Heart left ventricle (tissue), 16 donors: ENCODE measurements around the gene C1QTNF2. TPM values are rescaled to one million over a fixed set of nuclear protein-coding genes. Genes with fewer than 3 reads are reported as not detected.

Source experiments
- ATAC-seq, 4 donors: fragments of 200-7000 bp; cut with Tn5 transposase; one replicate each; pipeline ENCODE4 v1.9.1; 2020 to 2022; ENCODE audit warnings: moderate library complexity in 4 of 4, mild to moderate bottlenecking in 3 of 4, moderate number of reproducible peaks in 1 of 4
- DNase-seq, 5 donors: peaks; one replicate each; pipeline ENCODE4 v3.0.0-alpha.2; 2020
- H3K27ac ChIP-seq, 12 donors: fragments of 200-600 bp; sonication (generic) in 4 of 12; one replicate each; pipeline versions ENCODE4 v1.5.0 to v1.8.0; 2016 to 2022; ENCODE audit warnings: mild to moderate bottlenecking in 2 of 12
- H3K27me3 ChIP-seq, 9 donors: fragments of 200-600 bp; sonication (generic) in 2 of 9; one replicate each; pipeline versions ENCODE4 v1.5.1 to v1.8.0; 2016 to 2022; ENCODE audit warnings: mild to moderate bottlenecking in 3 of 9
- H3K36me3 ChIP-seq, 9 donors: fragments of 200-600 bp; sonication (generic) in 2 of 9; one replicate each; pipeline versions ENCODE4 v1.5.0 to v1.8.0; 2018 to 2022; ENCODE audit warnings: mild to moderate bottlenecking in 2 of 9
- H3K4me1 ChIP-seq, 12 donors: fragments of 200-600 bp; sonication (generic) in 4 of 12; one replicate each; pipeline versions ENCODE4 v1.5.0 to v1.8.0; 2016 to 2022; ENCODE audit warnings: mild to moderate bottlenecking in 3 of 12
- H3K4me3 ChIP-seq, 12 donors: fragments of 200-600 bp; sonication (generic) in 4 of 12; one replicate each; pipeline versions ENCODE4 v1.5.0 to v1.8.0; 2017 to 2022; ENCODE audit warnings: mild to moderate bottlenecking in 9 of 12, moderate library complexity in 4 of 12
- H3K9me3 ChIP-seq, 12 donors: fragments of 200-600 bp; sonication (generic) in 4 of 12; one replicate each; pipeline versions ENCODE4 v1.5.0 to v1.8.0; 2016 to 2022; ENCODE audit warnings: mild to moderate bottlenecking in 1 of 12
- POLR2A ChIP-seq, 2 donors: fragments of 450-650 bp; IDR thresholded peaks; one replicate each; pipeline ENCODE4 v1.6.1; 2017; ENCODE audit warnings: antibody characterized with exemption in 2 of 2, mild to moderate bottlenecking in 2 of 2, moderate library complexity in 2 of 2
- WGBS, 4 donors: extraction: QIAGEN DNeasy Blood & Tissue Kit in 2 of 4; methylation state at CpG; one replicate each; pipeline versions ENCODE4 v1.1.5 to v1.1.7; 2013 to 2018; 5-methylcytosine and 5-hydroxymethylcytosine counted together
- intact Hi-C, 10 donors: fragments of 100-400 bp; cut with DNase I; formaldehyde crosslinking; loops; one replicate each; pipeline versions ENCODE4 v1.11.1 to v1.14.2; 2022
- polyA plus RNA-seq, 2 donors: library from polyadenylated mRNA; stranded (reverse); fragments of 200-250 nt; gene quantifications; one replicate each; pipeline ENCODE4 v1.2.3, GENCODE V29; 2013
- total RNA-seq, 9 donors: library from RNA; depleted of rRNA in 2 of 9; stranded (reverse); fragments of >200 nt in 2 of 9; fragmentation: NEBNext Ultra II Directional in 3 of 9; extraction: Animal tissue kit (Norgen Biotek cat#: 25700) in 3 of 9; gene quantifications; one replicate each; pipeline versions ENCODE4 v1.1.0 to v1.2.4, GENCODE V29; 2016 to 2023
- TF ChIP-seq, protein P1 (sequence below), 12 donors: fragments of 200-600 bp; sonication (generic) in 4 of 12; IDR thresholded peaks; one replicate each; pipeline versions ENCODE4 v1.5.0 to v1.8.0; 2018 to 2022; ENCODE audit warnings: antibody characterized with exemption in 12 of 12, mild to moderate bottlenecking in 5 of 12
- donor health status: ischemic (EF 13 %, LVEDD 7.1; RV severe dilation, severe dysfunction).
- donor health status: healthy with polysubstance abuse.
- donor health status: DM: no; HTN: yes; CAD: no.
- donor health status: DM: no; HTN: no; CAD: no.
- donor health status: ischemic (EF 25% LVEDD 6.9; RV normal size, moderate dysfunction).
- donor health status: ischemic (EF 25% LVEDD 5.7; RV mildly dilated, moderate dysfunction).
- donor health status: healthy.
- donor health status: DM: yes; HTN: yes; CAD: no.
- donor health status: ischemic (EF 35%, LVEDD 5.7; RV mildly dilated, moderate dysfunction).
- donor health status: nonischemic (EF 11% LVEDD 7.7; RV severe dilation, severe dysfunction).
- donor health status: DM: yes; HTN: yes; CAD: no.
- donor health status: PGD.
- donor health status: ischemic (EF 29% LVEDD 5.4; RV normal size, mild dysfunction).
- donor health status: nonischemic (EF 23%, LVEDD 6.1; RV moderate dilation, normal function).

Gene C1QTNF2
- total and polyA plus RNA-seq, 11 donors = 0.44 to 1.6 (median 1.0) TPM

DNA sequence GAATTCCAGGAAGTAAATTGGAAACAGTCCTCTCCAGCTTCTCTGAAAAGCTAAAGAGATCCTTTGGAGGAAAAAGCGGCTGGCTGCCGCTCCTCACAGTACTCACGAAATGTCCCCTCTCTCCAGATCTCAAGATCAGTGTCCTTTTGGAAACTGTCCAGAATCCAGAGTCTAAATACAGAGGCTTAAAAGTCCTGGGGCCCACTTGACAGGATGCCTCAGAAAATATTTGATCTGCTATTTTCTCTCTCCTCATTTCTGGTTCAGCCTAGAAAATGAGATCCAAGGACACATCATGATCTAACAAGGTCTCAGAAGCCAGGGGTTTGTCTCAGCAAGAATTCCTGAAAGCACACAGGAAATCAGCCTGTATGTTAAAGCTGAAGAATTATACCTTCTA, 7.2 kb downstream of the C1QTNF2 start:
- Histone ChIP-seq H3K36me3 (no peaks in the 10 kb centered on the region), H3K4me3 (peak overlapping the region in 2 of 12 donors; percentile 9 to 11), H3K27ac (peak overlapping the region in 11 of 12 donors; percentile 24 to 76 (median 59)), H3K9me3 (no peaks in the 10 kb centered on the region), H3K27me3 (no peaks in the 10 kb centered on the region), H3K4me1 (peaks cover 0 to 49% (median 25%) of the 10 kb centered on the region in 12 donors)
- ATAC-seq (peak in 2 of 4 donors; percentile 31 to 44), DNase-seq (no peak)
- intact Hi-C loops = no loop called here
- 36 to 48% (median 42%) methylated on average over 3 of the region's 3 CpGs for WGBS, 4 donors
- TF ChIP-seq POLR2A (IDR thresholded peaks at IDR 0.05) = no peak
- TF ChIP-seq, protein P1, sequence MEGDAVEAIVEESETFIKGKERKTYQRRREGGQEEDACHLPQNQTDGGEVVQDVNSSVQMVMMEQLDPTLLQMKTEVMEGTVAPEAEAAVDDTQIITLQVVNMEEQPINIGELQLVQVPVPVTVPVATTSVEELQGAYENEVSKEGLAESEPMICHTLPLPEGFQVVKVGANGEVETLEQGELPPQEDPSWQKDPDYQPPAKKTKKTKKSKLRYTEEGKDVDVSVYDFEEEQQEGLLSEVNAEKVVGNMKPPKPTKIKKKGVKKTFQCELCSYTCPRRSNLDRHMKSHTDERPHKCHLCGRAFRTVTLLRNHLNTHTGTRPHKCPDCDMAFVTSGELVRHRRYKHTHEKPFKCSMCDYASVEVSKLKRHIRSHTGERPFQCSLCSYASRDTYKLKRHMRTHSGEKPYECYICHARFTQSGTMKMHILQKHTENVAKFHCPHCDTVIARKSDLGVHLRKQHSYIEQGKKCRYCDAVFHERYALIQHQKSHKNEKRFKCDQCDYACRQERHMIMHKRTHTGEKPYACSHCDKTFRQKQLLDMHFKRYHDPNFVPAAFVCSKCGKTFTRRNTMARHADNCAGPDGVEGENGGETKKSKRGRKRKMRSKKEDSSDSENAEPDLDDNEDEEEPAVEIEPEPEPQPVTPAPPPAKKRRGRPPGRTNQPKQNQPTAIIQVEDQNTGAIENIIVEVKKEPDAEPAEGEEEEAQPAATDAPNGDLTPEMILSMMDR (IDR thresholded peaks at IDR 0.05) = no peak

DNA sequence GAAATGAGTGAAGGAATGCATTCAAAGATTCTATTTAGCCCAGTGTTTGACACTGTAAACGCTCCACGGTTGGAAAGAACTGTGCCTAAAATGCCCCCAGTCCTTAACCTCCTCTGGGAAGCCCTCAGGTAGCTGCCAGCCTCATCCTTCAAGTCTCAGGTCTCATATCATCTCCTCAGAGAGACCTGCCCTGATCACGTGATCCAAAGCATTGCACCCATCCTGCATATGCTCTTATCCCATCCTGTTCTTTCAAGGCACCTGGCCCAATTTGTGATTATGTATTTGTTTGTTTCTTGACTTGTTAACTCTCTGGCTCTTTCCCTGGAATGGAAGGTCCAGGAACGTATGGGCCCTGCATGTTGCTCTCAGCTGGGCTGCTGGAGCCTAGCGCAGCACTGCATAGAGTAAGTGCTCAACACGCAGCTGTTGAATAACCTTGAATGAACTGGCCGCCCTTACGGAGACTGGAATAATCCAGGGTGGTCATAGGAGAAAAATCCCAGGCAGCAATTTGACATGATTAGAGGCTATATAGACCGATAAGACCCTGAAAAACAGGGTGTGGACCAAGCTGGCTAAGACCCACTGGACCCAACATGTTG, 8.7 kb downstream of the C1QTNF2 start:
- intact Hi-C loops = no loop called here
- DNase-seq (no peak), ATAC-seq (no peak)
- Histone ChIP-seq H3K27ac (no peak overlapping the region), H3K27me3 (no peaks in the 10 kb centered on the region), H3K36me3 (no peaks in the 10 kb centered on the region), H3K9me3 (no peaks in the 10 kb centered on the region), H3K4me3 (no peak overlapping the region), H3K4me1 (peaks cover 0 to 63% (median 32%) of the 10 kb centered on the region in 12 donors)
- WGBS, 4 donors = 84 to 89% (median 88%) methylated on average over 9 of the region's 9 CpGs
- TF ChIP-seq POLR2A (IDR thresholded peaks at IDR 0.05) = no peak
- TF ChIP-seq, protein P1 (IDR thresholded peaks at IDR 0.05) = no peak

DNA sequence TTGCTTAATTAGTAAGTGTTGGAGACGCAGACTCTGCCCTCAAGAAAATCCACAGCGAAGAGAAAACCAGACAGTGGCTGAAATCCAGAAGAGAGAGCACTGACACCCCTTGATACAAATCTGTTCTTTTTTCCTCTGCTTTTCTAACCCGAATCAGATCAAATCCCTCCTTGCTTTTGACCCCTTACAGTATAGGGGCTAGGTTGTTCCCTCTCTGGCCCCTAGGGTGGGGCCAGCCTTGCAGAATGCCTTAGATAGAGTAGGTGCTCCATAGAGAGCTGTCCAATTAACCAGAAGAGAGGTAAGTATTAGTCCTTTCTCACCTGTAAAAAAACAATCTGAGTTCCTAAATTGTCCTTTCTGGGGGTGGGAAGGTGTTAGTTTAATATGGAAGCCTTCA, 10.1 kb downstream of the C1QTNF2 start:
- DNase-seq (no peak), ATAC-seq (no peak)
- WGBS, 4 donors = 73 to 89% (median 85%) methylated on average over 3 of the region's 3 CpGs
- no peak overlapping the region for H3K4me3 ChIP-seq
- TF ChIP-seq POLR2A (IDR thresholded peaks at IDR 0.05) = no peak
- no peaks in the 10 kb centered on the region for H3K36me3 ChIP-seq
- H3K4me1 ChIP-seq = peaks cover 0 to 66% (median 33%) of the 10 kb centered on the region in 12 donors
- peak overlapping the region in 1 of 12 donors; percentile 6 for H3K27ac ChIP-seq
- intact Hi-C loops = no loop called here
- no peaks in the 10 kb centered on the region for H3K27me3 ChIP-seq
- no peaks in the 10 kb centered on the region for H3K9me3 ChIP-seq

DNA sequence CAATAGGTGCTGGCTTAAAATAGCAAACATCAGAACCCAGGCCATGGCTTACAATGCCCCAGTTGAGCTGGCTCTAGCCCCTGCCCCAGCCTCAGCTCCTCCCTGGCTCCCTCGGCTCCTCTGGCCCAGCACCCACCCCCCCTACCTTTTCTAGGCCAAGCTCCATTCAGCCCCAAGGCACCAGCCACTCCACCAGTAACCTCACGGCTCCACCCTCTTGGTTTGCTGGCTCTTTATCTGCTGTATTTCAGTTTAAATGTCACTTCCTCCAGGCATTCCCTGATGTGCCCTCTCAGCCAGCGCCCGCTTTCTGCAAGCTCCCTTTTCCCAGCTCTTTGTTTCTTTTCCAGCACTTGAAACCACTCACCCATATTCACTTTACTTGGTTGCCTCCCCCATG, 10.6 kb downstream of the C1QTNF2 start:
- H3K4me3 ChIP-seq = no peak overlapping the region
- intact Hi-C loops = no loop called here
- H3K9me3 ChIP-seq = no peaks in the 10 kb centered on the region
- TF ChIP-seq POLR2A (IDR thresholded peaks at IDR 0.05) = no peak
- TF ChIP-seq, protein P1 (IDR thresholded peaks at IDR 0.05) = no peak
- H3K4me1 ChIP-seq = peaks cover 0 to 66% (median 33%) of the 10 kb centered on the region in 12 donors
- ATAC-seq (no peak), DNase-seq (no peak)
- peak overlapping the region in 2 of 12 donors; percentile 6 to 25 for H3K27ac ChIP-seq
- no peaks in the 10 kb centered on the region for H3K36me3 ChIP-seq
- no peaks in the 10 kb centered on the region for H3K27me3 ChIP-seq
- WGBS, 4 donors = 73 to 81% (median 79%) methylated on average over 4 of the region's 4 CpGs

DNA sequence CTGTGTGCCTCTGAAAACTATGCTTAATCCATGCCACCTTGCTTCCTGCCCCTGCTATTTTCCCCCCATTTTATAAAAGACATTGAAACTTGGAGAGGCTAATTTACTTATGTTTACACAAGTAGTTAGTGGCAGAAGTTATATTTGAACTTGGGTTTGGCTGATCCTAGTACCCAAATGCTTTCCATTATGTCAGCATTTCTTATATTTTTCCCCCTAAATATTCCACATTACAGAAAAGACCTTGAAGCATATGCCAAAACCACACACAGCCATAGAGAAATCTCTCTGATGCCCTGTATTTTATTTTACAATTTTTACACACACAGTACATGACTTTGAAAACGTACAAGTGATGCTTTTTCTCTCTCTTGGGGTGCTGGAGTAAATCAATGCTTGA, 11.2 kb downstream of the C1QTNF2 start:
- H3K27ac ChIP-seq = peak overlapping the region in 2 of 12 donors; percentile 6 to 25
- H3K4me1 ChIP-seq = peaks cover 0 to 66% (median 33%) of the 10 kb centered on the region in 12 donors
- no peak for TF ChIP-seq POLR2A (IDR thresholded peaks at IDR 0.05)
- TF ChIP-seq, protein P1 (IDR thresholded peaks at IDR 0.05) = no peak
- 0 to 32% (median 1%) methylated on average over 1 of the region's 1 CpG for WGBS, 4 donors
- H3K4me3 ChIP-seq = no peak overlapping the region
- intact Hi-C loops = no loop called here
- DNase-seq (no peak), ATAC-seq (no peak)
- peaks cover 0 to under 1% (median 0%) of the 10 kb centered on the region in 9 donors for H3K36me3 ChIP-seq
- H3K27me3 ChIP-seq = no peaks in the 10 kb centered on the region
- no peaks in the 10 kb centered on the region for H3K9me3 ChIP-seq
